ENCODE results near the gene ZP3. TPM values are rescaled to one million over a fixed set of nuclear protein-coding genes. Genes with fewer than 3 reads are reported as not detected.
"Not testable (repeated sequence)": the region's sequence is repeated elsewhere in the genome, so short reads cannot be mapped to it uniquely, and the experiment has no call there.

Gene ZP3
- total RNA-seq, 1 experiment from 2014 or later: 14.2 TPM

DNA sequence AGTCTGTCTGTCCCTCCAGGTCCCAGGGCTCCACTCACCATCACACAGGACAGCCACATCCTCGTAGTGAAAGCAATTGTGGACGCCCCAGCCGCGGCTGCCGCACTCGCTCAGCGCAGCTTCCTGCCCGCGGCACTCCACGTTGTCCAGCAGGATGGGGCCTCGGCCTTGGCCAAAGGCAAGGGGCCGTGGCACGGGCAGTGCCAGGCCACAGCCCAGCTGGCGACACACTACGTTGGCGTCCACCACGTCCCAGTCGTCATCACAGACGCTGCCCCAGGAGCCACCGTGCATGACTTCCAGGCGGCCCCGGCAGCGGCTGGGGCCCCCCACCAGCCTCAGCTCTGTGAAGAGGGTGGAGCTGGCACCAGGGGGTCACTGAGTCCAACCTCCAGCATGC is 24.5 kb upstream of the ZP3 start:
- H2AFZ ChIP-seq: no peak overlapping the region
- H3K79me2 ChIP-seq (ENCODE audit: low read depth): no peaks in the 10 kb centered on the region
- no peak for DNase-seq
- no peak overlapping the region for H3K4me3 ChIP-seq
- no peak for TF ChIP-seq EZH2 (IDR thresholded peaks at IDR 0.05; ENCODE audit: low read depth)
- TF ChIP-seq, protein P1, sequence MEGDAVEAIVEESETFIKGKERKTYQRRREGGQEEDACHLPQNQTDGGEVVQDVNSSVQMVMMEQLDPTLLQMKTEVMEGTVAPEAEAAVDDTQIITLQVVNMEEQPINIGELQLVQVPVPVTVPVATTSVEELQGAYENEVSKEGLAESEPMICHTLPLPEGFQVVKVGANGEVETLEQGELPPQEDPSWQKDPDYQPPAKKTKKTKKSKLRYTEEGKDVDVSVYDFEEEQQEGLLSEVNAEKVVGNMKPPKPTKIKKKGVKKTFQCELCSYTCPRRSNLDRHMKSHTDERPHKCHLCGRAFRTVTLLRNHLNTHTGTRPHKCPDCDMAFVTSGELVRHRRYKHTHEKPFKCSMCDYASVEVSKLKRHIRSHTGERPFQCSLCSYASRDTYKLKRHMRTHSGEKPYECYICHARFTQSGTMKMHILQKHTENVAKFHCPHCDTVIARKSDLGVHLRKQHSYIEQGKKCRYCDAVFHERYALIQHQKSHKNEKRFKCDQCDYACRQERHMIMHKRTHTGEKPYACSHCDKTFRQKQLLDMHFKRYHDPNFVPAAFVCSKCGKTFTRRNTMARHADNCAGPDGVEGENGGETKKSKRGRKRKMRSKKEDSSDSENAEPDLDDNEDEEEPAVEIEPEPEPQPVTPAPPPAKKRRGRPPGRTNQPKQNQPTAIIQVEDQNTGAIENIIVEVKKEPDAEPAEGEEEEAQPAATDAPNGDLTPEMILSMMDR (conservative IDR thresholded peaks at IDR 0.05): no peak
- ChIA-PET POLR2A (ENCODE audit: unreplicated experiment) (no interaction called here), CTCF (interaction anchor here (0.6 kb wide), 1 partner anchor 35 kb away, joined by 3 read pairs; no protein-coding TSS in a partner anchor)
- no peaks in the 10 kb centered on the region for H4K20me1 ChIP-seq (ENCODE audit: insufficient read depth)
- no TSS peak for BruUV-seq (replicated peaks)
- intact Hi-C loops (cut with micrococcal nuclease; ENCODE audit: unreplicated experiment): no loop called here
- no peaks in the 10 kb centered on the region for H3K36me3 ChIP-seq (ENCODE audit: low read depth)
- H3F3A ChIP-seq (ENCODE audit: insufficient read depth, low read depth): 0 out of 2 replicates have a peak, but pooled peaks cover 9% of the 10 kb centered on the region
- no peaks in the 10 kb centered on the region for H3K9me2 ChIP-seq (ENCODE audit: insufficient read depth)
- H3K4me2 ChIP-seq: no peak overlapping the region
- H3K9me3 ChIP-seq (ENCODE audit: insufficient read depth, low read depth): no peaks in the 10 kb centered on the region
- H3K27ac ChIP-seq: no peak overlapping the region
- H3K27me3 ChIP-seq (ENCODE audit: insufficient read depth, low read depth): no peaks in the 10 kb centered on the region
- H3K4me1 ChIP-seq (replicated peaks; ENCODE audit: insufficient read depth): peaks cover 5% of the 10 kb centered on the region; the same call in 1 of the 2 replicates

GRCh38 chr7:76403097-76403496 is 21.7 kb upstream of the ZP3 start:
- H3F3A ChIP-seq (ENCODE audit: insufficient read depth, low read depth); H3K4me3 ChIP-seq; H3K36me3 ChIP-seq (ENCODE audit: low read depth); H4K20me1 ChIP-seq (ENCODE audit: insufficient read depth); H3K27ac ChIP-seq; CTCF ChIA-PET; H3K79me2 ChIP-seq (ENCODE audit: low read depth); H3K4me1 ChIP-seq (replicated peaks; ENCODE audit: insufficient read depth); H3K4me2 ChIP-seq; BruUV-seq (replicated peaks); H3K9me3 ChIP-seq (ENCODE audit: insufficient read depth, low read depth); H3K27me3 ChIP-seq (ENCODE audit: insufficient read depth, low read depth); H2AFZ ChIP-seq; POLR2A ChIA-PET (ENCODE audit: unreplicated experiment); DNase-seq; H3K9me2 ChIP-seq (ENCODE audit: insufficient read depth); intact Hi-C loops (cut with micrococcal nuclease; ENCODE audit: unreplicated experiment): not testable (repeated sequence)

GRCh38 chr7:76403780-76404494 is 20.8 kb upstream of the ZP3 start:
- Histone ChIP-seq H3K27ac (no peak overlapping the region), H3K9me2 (ENCODE audit: insufficient read depth) (no peaks in the 10 kb centered on the region), H4K20me1 (ENCODE audit: insufficient read depth) (no peaks in the 10 kb centered on the region), H3K27me3 (ENCODE audit: insufficient read depth, low read depth) (no peaks in the 10 kb centered on the region), H3K9me3 (ENCODE audit: insufficient read depth, low read depth) (no peaks in the 10 kb centered on the region), H3K79me2 (ENCODE audit: low read depth) (no peaks in the 10 kb centered on the region), H3K4me2 (no peak overlapping the region), H3F3A (ENCODE audit: insufficient read depth, low read depth) (0 out of 2 replicates have a peak, but pooled peaks cover 3% of the 10 kb centered on the region), H2AFZ (no peak overlapping the region), H3K36me3 (ENCODE audit: low read depth) (no peaks in the 10 kb centered on the region), H3K4me1 (replicated peaks; ENCODE audit: insufficient read depth) (peaks cover 5% of the 10 kb centered on the region; the same call in 1 of the 2 replicates), H3K4me3 (no peak overlapping the region)
- no TSS peak for BruUV-seq (replicated peaks)
- TF ChIP-seq, protein P1 (conservative IDR thresholded peaks at IDR 0.05): no peak
- TF ChIP-seq EZH2 (IDR thresholded peaks at IDR 0.05; ENCODE audit: low read depth): no peak
- POLR2A ChIA-PET (ENCODE audit: unreplicated experiment): interaction anchor here (0.5 kb wide), 1 partner anchor 39 kb away, joined by 5 read pairs; no protein-coding TSS in a partner anchor
- DNase-seq: no peak
- intact Hi-C loops (cut with micrococcal nuclease; ENCODE audit: unreplicated experiment): no loop called here
- CTCF ChIA-PET: no interaction called here

Data from PC-9 (cell line).